IPS DF 6.9 (cell line): ENCODE results near the gene RAPGEF1.

Experiments used
- DNase-seq: peaks from one replicate; pipeline ENCODE4 v3.0.0-alpha.2; 2013; ENCODE audit warnings: low read depth, low spot score
- H3K27ac ChIP-seq: one replicate; pipeline ENCODE4 v1.5.1; 2013; ENCODE audit warnings: low read length, control low read depth
- H3K27me3 ChIP-seq: 2 replicates; pipeline ENCODE4 v1.6.1; 2013; ENCODE audit warnings: mild to moderate bottlenecking, low read length; ENCODE audit not compliant: control insufficient read depth, insufficient read depth
- H3K36me3 ChIP-seq: 2 replicates; pipeline ENCODE4 v1.6.1; 2013; ENCODE audit warnings: low read length; ENCODE audit not compliant: control insufficient read depth, insufficient read depth
- H3K4me1 ChIP-seq: 2 replicates; pipeline ENCODE4 v1.6.1; 2013; ENCODE audit warnings: low read length; ENCODE audit not compliant: control insufficient read depth, insufficient read depth
- H3K4me3 ChIP-seq: 2 replicates; pipeline ENCODE4 v1.5.1; 2013; ENCODE audit warnings: mild to moderate bottlenecking, low read length
- H3K9me3 ChIP-seq: 2 replicates; pipeline ENCODE4 v1.6.1; 2013; ENCODE audit warnings: low read length, inconsistent platforms; ENCODE audit not compliant: control insufficient read depth, insufficient read depth
- WGBS: extraction: QIAGEN DNeasy Blood & Tissue Kit; methylation state at CpG from one replicate; pipeline ENCODE4 v1.1.7; 2013; ENCODE audit warnings: mixed read lengths, missing lambda C conversion rate; ENCODE audit not compliant: insufficient read length, insufficient coverage; 5-methylcytosine and 5-hydroxymethylcytosine counted together

Gene RAPGEF1

GRCh38 chr9:131607591-131607990 lies 132.3 kb downstream of the RAPGEF1 start:
- no peaks in the 10 kb centered on the region for H3K9me3 ChIP-seq
- H3K4me3 ChIP-seq = no peak overlapping the region
- WGBS = no CpG with 5 or more reads among the region's 8 CpGs
- no peaks in the 10 kb centered on the region for H3K36me3 ChIP-seq
- DNase-seq = no peak
- H3K4me1 ChIP-seq = peaks cover 12% of the 10 kb centered on the region
- no peak overlapping the region for H3K27ac ChIP-seq
- no peaks in the 10 kb centered on the region for H3K27me3 ChIP-seq

GRCh38 chr9:131606896-131607567 lies 132.8 kb downstream of the RAPGEF1 start:
- Histone ChIP-seq H3K36me3 (no peaks in the 10 kb centered on the region), H3K4me1 (peaks cover 12% of the 10 kb centered on the region), H3K4me3 (no peak overlapping the region), H3K9me3 (no peaks in the 10 kb centered on the region), H3K27ac (no peak overlapping the region), H3K27me3 (no peaks in the 10 kb centered on the region)
- WGBS = no CpG with 5 or more reads among the region's 13 CpGs
- no peak for DNase-seq

GRCh38 chr9:131605770-131606590 lies 133.9 kb downstream of the RAPGEF1 start:
- DNase-seq = no peak
- Histone ChIP-seq H3K27ac (no peak overlapping the region), H3K36me3 (no peaks in the 10 kb centered on the region), H3K4me1 (peaks cover 12% of the 10 kb centered on the region), H3K9me3 (no peaks in the 10 kb centered on the region), H3K4me3 (no peak overlapping the region), H3K27me3 (no peaks in the 10 kb centered on the region)
- no CpG with 5 or more reads among the region's 9 CpGs for WGBS

DNA sequence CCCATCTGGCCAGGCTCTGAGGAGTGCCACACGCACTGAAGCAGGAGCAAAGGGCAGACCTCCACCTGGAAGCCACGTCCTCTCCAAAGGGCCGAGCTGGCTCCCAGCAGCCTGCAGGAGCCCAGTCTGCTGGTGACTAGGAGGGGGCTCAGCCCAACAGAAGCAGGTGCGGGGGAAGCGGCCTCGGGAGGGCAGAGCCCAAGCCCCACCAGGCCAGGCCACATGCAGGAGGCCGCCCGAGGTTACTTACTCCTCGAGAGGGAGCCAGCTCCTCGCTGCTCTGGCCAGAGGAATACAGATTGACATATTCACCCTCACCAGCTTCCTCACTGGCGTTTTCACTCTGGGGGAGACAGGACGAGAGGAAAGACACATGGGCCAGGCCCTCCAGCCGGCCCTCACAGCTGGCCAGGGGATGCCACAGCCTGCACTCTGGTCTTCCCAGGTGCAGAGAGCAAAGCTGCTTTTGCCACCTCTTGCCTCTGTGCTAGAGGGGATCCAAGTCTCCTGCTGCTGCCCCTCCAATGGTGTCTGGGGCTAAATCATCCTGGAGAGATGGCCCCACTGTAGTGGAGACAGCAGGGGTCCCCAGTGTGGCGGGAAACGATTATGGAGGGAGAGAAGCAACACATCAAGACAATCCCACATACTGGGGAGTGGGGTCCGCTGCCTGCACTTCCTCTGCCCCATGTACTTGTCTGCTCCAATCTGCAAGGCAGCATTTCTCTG lies 136.0 kb downstream of the RAPGEF1 start:
- no peak overlapping the region for H3K27ac ChIP-seq
- no peak for DNase-seq
- H3K9me3 ChIP-seq = no peaks in the 10 kb centered on the region
- H3K36me3 ChIP-seq = no peaks in the 10 kb centered on the region
- H3K4me1 ChIP-seq = peaks cover 6% of the 10 kb centered on the region
- H3K4me3 ChIP-seq = no peak overlapping the region
- no peaks in the 10 kb centered on the region for H3K27me3 ChIP-seq
- WGBS = no CpG with 5 or more reads among the region's 16 CpGs

DNA sequence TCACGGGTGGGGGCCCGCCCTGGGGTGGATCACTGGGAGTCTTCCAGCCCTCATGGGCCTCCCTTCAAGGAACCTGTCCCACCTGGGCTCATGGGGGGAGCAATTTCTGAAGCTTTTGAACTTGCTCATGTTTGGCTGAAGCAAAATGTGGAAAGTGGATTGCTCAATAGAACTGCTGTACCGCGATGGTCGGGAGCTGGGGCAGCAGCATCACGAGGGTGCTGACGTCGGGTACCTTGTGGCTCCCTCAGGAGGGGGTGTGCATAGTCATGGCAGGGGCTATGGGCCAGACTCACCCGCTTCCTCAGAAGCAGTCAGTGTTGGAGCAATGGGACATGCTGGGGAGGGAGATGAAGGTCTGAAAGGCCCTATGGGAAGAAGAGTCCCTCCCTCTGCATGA lies 136.7 kb downstream of the RAPGEF1 start:
- Histone ChIP-seq H3K27ac (no peak overlapping the region), H3K27me3 (no peaks in the 10 kb centered on the region), H3K9me3 (no peaks in the 10 kb centered on the region), H3K4me1 (peaks cover 6% of the 10 kb centered on the region), H3K4me3 (no peak overlapping the region), H3K36me3 (peaks cover 3% of the 10 kb centered on the region; the same call in 1 of the 2 replicates)
- WGBS = no CpG with 5 or more reads among the region's 9 CpGs
- DNase-seq = no peak

GRCh38 chr9:131601683-131602181 lies 138.1 kb downstream of the RAPGEF1 start:
- Histone ChIP-seq H3K27ac (no peak overlapping the region), H3K9me3 (no peaks in the 10 kb centered on the region), H3K4me3 (no peak overlapping the region), H3K27me3 (no peaks in the 10 kb centered on the region), H3K36me3 (peaks cover 11% of the 10 kb centered on the region; the same call in 1 of the 2 replicates), H3K4me1 (no peaks in the 10 kb centered on the region; the same call in 1 of the 2 replicates)
- DNase-seq = no peak
- no CpG with 5 or more reads among the region's 14 CpGs for WGBS

DNA sequence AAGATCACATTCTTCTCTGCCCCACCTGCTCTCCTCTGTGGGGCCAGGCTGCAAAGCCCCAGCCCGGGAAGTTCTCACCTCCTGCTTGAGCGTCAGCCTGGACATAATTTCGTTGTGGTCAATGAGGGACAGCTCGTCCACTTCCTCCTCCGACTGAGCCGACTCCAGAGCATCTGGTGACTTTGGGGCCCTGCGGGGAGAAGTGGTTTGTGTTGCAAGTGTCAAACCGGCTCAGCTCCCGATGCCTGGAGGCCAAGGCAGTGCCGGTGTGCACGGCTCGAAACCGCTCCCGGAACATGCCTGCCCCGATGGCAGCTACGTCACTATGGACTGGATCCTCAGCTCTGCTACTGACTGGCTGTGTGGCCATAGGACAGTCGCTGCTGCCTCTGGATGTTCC lies 141.8 kb downstream of the RAPGEF1 start:
- Histone ChIP-seq H3K4me1 (no peaks in the 10 kb centered on the region; the same call in 1 of the 2 replicates), H3K4me3 (no peak overlapping the region), H3K36me3 (peaks cover 19% of the 10 kb centered on the region), H3K27me3 (no peaks in the 10 kb centered on the region), H3K27ac (no peak overlapping the region), H3K9me3 (no peaks in the 10 kb centered on the region)
- no peak for DNase-seq
- no CpG with 5 or more reads among the region's 17 CpGs for WGBS

DNA sequence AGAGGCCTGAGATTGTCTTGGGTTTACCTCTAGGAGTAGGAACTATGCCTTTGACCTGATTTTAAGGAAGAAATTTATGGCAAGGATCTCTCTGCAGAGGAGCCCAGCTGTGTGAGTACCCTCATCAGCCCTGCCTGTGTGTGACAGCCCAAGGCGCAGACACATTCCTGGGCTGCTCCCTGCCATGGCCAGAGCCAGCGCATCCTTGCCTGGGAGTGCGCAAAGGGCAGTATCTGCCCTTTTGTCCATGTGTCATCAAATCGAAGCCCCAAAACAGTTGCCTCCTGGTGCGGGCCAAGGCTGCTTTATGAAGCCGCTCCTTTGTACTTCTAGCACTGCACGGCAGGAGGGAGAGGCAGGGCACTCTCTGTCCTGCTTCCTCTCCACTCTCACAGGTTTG lies 142.6 kb downstream of the RAPGEF1 start:
- no peak overlapping the region for H3K27ac ChIP-seq
- no peak for DNase-seq
- no peaks in the 10 kb centered on the region for H3K9me3 ChIP-seq
- peaks cover 19% of the 10 kb centered on the region for H3K36me3 ChIP-seq
- H3K4me3 ChIP-seq = no peak overlapping the region
- no peaks in the 10 kb centered on the region; the same call in 1 of the 2 replicates for H3K4me1 ChIP-seq
- no peaks in the 10 kb centered on the region for H3K27me3 ChIP-seq
- WGBS = no CpG with 5 or more reads among the region's 7 CpGs

GRCh38 chr9:131596430-131596743 lies 143.5 kb downstream of the RAPGEF1 start:
- Histone ChIP-seq H3K4me3 (no peak overlapping the region), H3K27ac (no peak overlapping the region), H3K4me1 (no peaks in the 10 kb centered on the region; the same call in 1 of the 2 replicates), H3K9me3 (no peaks in the 10 kb centered on the region), H3K36me3 (peaks cover 19% of the 10 kb centered on the region), H3K27me3 (no peaks in the 10 kb centered on the region)
- WGBS = no CpG with 5 or more reads among the region's 4 CpGs
- no peak for DNase-seq

DNA sequence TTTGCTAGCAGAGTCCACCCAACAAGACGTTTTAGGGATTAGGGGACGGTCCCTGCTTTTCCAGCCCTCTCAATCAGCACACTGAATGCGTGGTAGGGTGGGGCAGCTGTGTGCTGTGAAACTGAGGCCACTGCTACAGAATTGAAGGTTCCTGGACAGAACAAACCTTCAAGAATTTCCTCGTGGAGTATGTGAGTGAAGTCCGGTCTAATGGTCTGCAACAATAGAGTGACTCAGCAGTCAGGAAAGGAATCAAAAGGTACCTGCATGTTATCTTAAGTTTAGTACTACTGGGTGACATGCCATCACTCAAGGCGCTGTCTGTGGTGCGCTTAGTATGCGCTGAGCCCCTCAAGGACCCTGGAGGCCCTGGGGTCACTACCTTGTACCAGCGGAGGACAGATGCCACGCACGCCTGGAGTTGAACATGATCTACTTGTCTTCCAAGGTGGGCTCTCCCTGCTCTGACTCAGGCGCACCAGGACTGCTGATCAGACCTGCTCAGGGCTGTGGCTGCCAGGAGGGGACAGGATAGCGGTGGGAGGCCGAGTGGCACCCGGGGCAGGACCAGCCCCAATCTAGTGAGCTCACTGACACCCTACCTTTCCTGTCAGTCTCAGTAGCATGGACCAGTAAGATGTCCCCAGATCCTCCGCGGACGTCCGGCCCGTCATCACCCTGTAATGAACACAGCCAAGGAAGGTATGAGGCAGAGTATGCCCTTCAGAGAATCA lies 144.0 kb downstream of the RAPGEF1 start:
- no peaks in the 10 kb centered on the region for H3K27me3 ChIP-seq
- DNase-seq = no peak
- H3K4me3 ChIP-seq = no peak overlapping the region
- H3K9me3 ChIP-seq = no peaks in the 10 kb centered on the region
- H3K4me1 ChIP-seq = no peaks in the 10 kb centered on the region; the same call in 1 of the 2 replicates
- no peak overlapping the region for H3K27ac ChIP-seq
- no CpG with 5 or more reads among the region's 20 CpGs for WGBS
- peaks cover 19% of the 10 kb centered on the region for H3K36me3 ChIP-seq
